ENCODE measurements around the gene CCT4.

DNA sequence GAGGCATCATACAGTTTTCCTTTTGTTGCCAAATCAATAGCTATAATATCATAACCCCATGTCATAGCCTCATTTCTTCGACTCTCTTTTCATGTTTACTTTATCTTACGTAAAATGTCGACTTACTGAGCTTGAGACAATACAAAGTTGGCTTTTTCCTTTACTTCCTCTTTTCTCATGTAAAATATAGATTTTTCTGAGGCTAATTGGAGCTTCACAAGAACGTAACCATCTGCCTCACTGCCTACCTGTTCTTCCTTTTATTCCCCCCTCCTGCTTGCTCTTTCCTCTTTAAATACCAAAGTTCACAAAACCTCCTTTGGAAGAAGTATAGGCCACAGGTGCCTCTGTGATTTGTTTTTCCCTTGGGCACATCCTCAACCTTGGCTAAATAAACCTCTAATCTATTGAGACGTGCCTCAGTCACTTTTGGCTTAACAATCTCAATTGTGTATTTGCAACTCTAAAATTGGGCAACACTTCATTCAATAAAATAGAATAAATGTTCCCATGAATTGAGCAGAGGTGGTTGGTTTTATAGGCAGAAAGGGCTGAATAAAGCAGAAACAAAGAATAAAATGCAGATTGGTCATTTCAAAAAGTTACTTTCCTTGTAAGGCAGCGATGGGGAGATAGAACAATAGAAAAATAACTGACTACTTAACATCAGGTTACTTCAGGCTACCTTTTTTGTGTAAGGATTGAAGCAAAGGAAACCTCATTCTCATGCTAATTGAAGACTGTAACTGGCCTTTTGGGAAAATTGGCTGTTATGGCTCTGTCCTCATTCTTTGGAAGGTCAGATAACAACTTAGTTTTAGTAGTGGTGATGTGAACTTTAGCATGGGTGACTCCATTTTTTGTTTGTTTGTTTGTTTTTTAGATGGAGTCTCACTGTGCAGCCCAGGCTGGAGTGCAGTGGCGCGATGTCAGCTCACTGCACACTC is 38.3 kb upstream of the CCT4 start:
- TF ChIP-seq EP300 (IDR thresholded peaks at IDR 0.05) (no peak), POLR2AphosphoS5 (IDR thresholded peaks at IDR 0.05) (no peak)
- TF ChIP-seq, protein P1, sequence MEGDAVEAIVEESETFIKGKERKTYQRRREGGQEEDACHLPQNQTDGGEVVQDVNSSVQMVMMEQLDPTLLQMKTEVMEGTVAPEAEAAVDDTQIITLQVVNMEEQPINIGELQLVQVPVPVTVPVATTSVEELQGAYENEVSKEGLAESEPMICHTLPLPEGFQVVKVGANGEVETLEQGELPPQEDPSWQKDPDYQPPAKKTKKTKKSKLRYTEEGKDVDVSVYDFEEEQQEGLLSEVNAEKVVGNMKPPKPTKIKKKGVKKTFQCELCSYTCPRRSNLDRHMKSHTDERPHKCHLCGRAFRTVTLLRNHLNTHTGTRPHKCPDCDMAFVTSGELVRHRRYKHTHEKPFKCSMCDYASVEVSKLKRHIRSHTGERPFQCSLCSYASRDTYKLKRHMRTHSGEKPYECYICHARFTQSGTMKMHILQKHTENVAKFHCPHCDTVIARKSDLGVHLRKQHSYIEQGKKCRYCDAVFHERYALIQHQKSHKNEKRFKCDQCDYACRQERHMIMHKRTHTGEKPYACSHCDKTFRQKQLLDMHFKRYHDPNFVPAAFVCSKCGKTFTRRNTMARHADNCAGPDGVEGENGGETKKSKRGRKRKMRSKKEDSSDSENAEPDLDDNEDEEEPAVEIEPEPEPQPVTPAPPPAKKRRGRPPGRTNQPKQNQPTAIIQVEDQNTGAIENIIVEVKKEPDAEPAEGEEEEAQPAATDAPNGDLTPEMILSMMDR (IDR thresholded peaks at IDR 0.05), result no peak

Data from esophagus muscularis mucosa (tissue), 4 donors.